Kidney epithelial cell (primary cell): ENCODE measurements around the gene DHX32. TPM values are rescaled to one million over a fixed set of nuclear protein-coding genes. Genes with fewer than 3 reads are reported as not detected.

ENCODE experiments used
- DNase-seq: peaks from one replicate; pipeline ENCODE4 v3.0.0-alpha.2; 2010; ENCODE audit warnings: low read depth
- H3K27me3 ChIP-seq: 2 replicates; pipeline ENCODE4 v1.6.0; 2011; ENCODE audit warnings: low read length; ENCODE audit not compliant: control insufficient read depth, insufficient read depth
- H3K36me3 ChIP-seq: 2 replicates; pipeline ENCODE4 v1.5.1; 2011; ENCODE audit warnings: low read length; ENCODE audit not compliant: control insufficient read depth, insufficient read depth
- H3K4me3 ChIP-seq: 2 replicates; pipeline ENCODE4 v1.5.1; 2011; ENCODE audit warnings: low read depth, mild to moderate bottlenecking, control low read depth, low read length
- CTCF ChIP-seq: IDR thresholded peaks from 2 replicates; pipeline ENCODE4 v1.5.1; 2011; ENCODE audit warnings: mild to moderate bottlenecking, moderate library complexity, low read length, control low read depth, inconsistent platforms; ENCODE audit not compliant: insufficient read depth, poor library complexity, severe bottlenecking
- total RNA-seq: library from RNA; depleted of rRNA; stranded (reverse); fragments of >200 nt; gene quantifications from 2 replicates; pipeline ENCODE4 v1.2.3, GENCODE V29; 2015

Gene DHX32
- total RNA-seq, 1 donor from 2014 or later, result 33.4 TPM

- Histone ChIP-seq H3K27me3 (no peaks in the 10 kb centered on the region), H3K4me3 (no peak overlapping the region), H3K36me3 (no peaks in the 10 kb centered on the region)
- DNase-seq, result no peak
- TF ChIP-seq CTCF, result no peak
Observed at GRCh38 chr10:125880719-125881118, 373 bp downstream of the DHX32 start.

GRCh38 chr10:125878957-125879835, 1.9 kb downstream of the DHX32 start:
- H3K36me3 ChIP-seq, result no peaks in the 10 kb centered on the region
- H3K4me3 ChIP-seq, result no peak overlapping the region
- DNase-seq, result peak; percentile 93
- TF ChIP-seq CTCF, result no peak
- no peaks in the 10 kb centered on the region for H3K27me3 ChIP-seq

- DNase-seq, result no peak
- TF ChIP-seq CTCF, result no peak
Observed at GRCh38 chr10:125871338-125871737, 9.8 kb downstream of the DHX32 start.

GRCh38 chr10:125868372-125868975, 12.6 kb downstream of the DHX32 start:
- H3K27me3 ChIP-seq, result no peaks in the 10 kb centered on the region
- TF ChIP-seq CTCF, result peak; percentile 80
- H3K4me3 ChIP-seq, result no peak overlapping the region
- peaks cover 1% of the 10 kb centered on the region for H3K36me3 ChIP-seq
- DNase-seq, result peak; percentile 19

More at GRCh38 chr10:125871338-125871737, 9.8 kb downstream of the DHX32 start:
- no peak overlapping the region for H3K4me3 ChIP-seq
- no peaks in the 10 kb centered on the region for H3K36me3 ChIP-seq
- H3K27me3 ChIP-seq, result no peaks in the 10 kb centered on the region

- TF ChIP-seq CTCF, result no peak
- DNase-seq, result no peak
- H3K4me3 ChIP-seq, result no peak overlapping the region
- H3K36me3 ChIP-seq, result peaks cover 1% of the 10 kb centered on the region
- no peaks in the 10 kb centered on the region for H3K27me3 ChIP-seq
Observed at GRCh38 chr10:125866421-125867029, 14.6 kb downstream of the DHX32 start.
